GM23338 (cell line): ENCODE data around the gene DCP2. TPM values are rescaled to one million over a fixed set of nuclear protein-coding genes. Genes with fewer than 3 reads are reported as not detected.

Experiments
- ATAC-seq: fragments of 200-7000 bp; cut with Tn5 transposase; 3 replicates; pipeline ENCODE4 v1.9.1; 2020
- DNase-seq: peaks from one replicate; pipeline ENCODE4 v3.0.0-alpha.2; 2015; ENCODE audit warnings: low spot score
- H2AFZ ChIP-seq: fragments of 200-600 bp; sonication (generic); 2 replicates; pipeline ENCODE4 v1.8.0; 2016; ENCODE audit warnings: antibody characterized with exemption, mild to moderate bottlenecking, moderate library complexity
- H3F3A ChIP-seq: fragments of 200-600 bp; sonication (generic); replicated peaks from 2 replicates; pipeline ENCODE4 v1.8.0; 2017; ENCODE audit warnings: antibody characterized with exemption, mixed run types, low read depth
- H3K27ac ChIP-seq: fragments of 200-600 bp; sonication (generic); 2 replicates; pipeline ENCODE4 v1.6.1; 2016; ENCODE audit warnings: low read depth
- H3K27me3 ChIP-seq: fragments of 200-600 bp; sonication (generic); 2 replicates; pipeline ENCODE4 v1.8.0; 2016; ENCODE audit warnings: mild to moderate bottlenecking, mixed run types, moderate library complexity; ENCODE audit not compliant: insufficient read depth
- H3K36me3 ChIP-seq: fragments of 200-600 bp; sonication (generic); 2 replicates; pipeline ENCODE4 v1.8.0; 2016; ENCODE audit warnings: mild to moderate bottlenecking; ENCODE audit not compliant: insufficient read depth
- H3K4me1 ChIP-seq: fragments of 200-600 bp; sonication (generic); 2 replicates; pipeline ENCODE4 v1.8.0; 2016; ENCODE audit warnings: mild to moderate bottlenecking, moderate library complexity; ENCODE audit not compliant: insufficient read depth
- H3K4me2 ChIP-seq: fragments of 200-600 bp; sonication (generic); 2 replicates; pipeline ENCODE4 v1.7.1; 2017; ENCODE audit warnings: mixed run types
- H3K4me3 ChIP-seq: fragments of 200-600 bp; sonication (generic); 2 replicates; pipeline ENCODE4 v1.6.1; 2016; ENCODE audit warnings: mixed run types
- H3K79me2 ChIP-seq: fragments of 200-600 bp; sonication (generic); replicated peaks from 2 replicates; pipeline ENCODE4 v1.8.0; 2017; ENCODE audit warnings: mild to moderate bottlenecking; ENCODE audit not compliant: insufficient read depth
- H3K9me2 ChIP-seq: fragments of 200-600 bp; sonication (generic); 2 replicates; pipeline ENCODE4 v1.8.0; 2017; ENCODE audit not compliant: insufficient read depth
- H4K20me1 ChIP-seq: fragments of 200-600 bp; sonication (generic); replicated peaks from 2 replicates; pipeline ENCODE4 v1.8.0; 2017; ENCODE audit warnings: mild to moderate bottlenecking; ENCODE audit not compliant: insufficient read depth
- H3K27ac Mint-ChIP-seq: 2 replicates; pipeline ENCODE4 v1.8.0; 2020; ENCODE audit warnings: inconsistent platforms, mild to moderate bottlenecking, moderate library complexity, mixed read lengths
- H3K27me3 Mint-ChIP-seq: 3 replicates; pipeline ENCODE4 v1.8.0; 2022; ENCODE audit warnings: low read depth, mild to moderate bottlenecking, moderate library complexity, mixed read lengths, inconsistent platforms; ENCODE audit not compliant: insufficient read depth, poor library complexity
- H3K36me3 Mint-ChIP-seq: 3 replicates; pipeline ENCODE4 v1.8.0; 2021; ENCODE audit warnings: low read depth, mild to moderate bottlenecking, inconsistent platforms, moderate library complexity, mixed read lengths
- H3K4me1 Mint-ChIP-seq: 3 replicates; pipeline ENCODE4 v1.8.0; 2020; ENCODE audit warnings: mild to moderate bottlenecking, inconsistent platforms, mixed read lengths
- H3K4me3 Mint-ChIP-seq: 3 replicates; pipeline ENCODE4 v1.8.0; 2021; ENCODE audit warnings: moderate library complexity, mild to moderate bottlenecking, inconsistent platforms, mixed read lengths
- H3K9me3 Mint-ChIP-seq: 3 replicates; pipeline ENCODE4 v1.8.0; 2020; ENCODE audit warnings: moderate library complexity, mild to moderate bottlenecking, inconsistent platforms, mixed read lengths
- CREB1 ChIP-seq: fragments of 250-450 bp; sonication (Bioruptor Pico); IDR thresholded peaks from 2 replicates; pipeline ENCODE4 v1.5.0; 2020; ENCODE audit warnings: low read depth, mild to moderate bottlenecking, moderate library complexity
- CTCF ChIP-seq, 2 experiments: fragments of 200-600 bp in 1 of 2; sonication (generic) in 1 of 2; conservative IDR thresholded peaks; 2 replicates each; pipeline versions ENCODE4 v1.5.1 to v1.6.1; 2016 to 2017; ENCODE audit warnings: antibody characterized with exemption in 2 of 2, low read depth in 2 of 2, mild to moderate bottlenecking in 2 of 2, moderate library complexity in 1 of 2
- ETS1 ChIP-seq: IDR thresholded peaks from 2 replicates; pipeline ENCODE4 v1.6.1; 2016; ENCODE audit warnings: antibody characterized with exemption
- EZH2 ChIP-seq: fragments of 200-600 bp; sonication (generic); IDR thresholded peaks from one replicate; pipeline ENCODE4 v1.8.0; 2017; ENCODE audit warnings: antibody characterized with exemption, mild to moderate bottlenecking, low read depth; ENCODE audit not compliant: unreplicated experiment
- EZH2phosphoT487 ChIP-seq: fragments of 200-600 bp; sonication (generic); IDR thresholded peaks from one replicate; pipeline ENCODE4 v1.8.1; 2018; ENCODE audit warnings: antibody characterized with exemption; ENCODE audit not compliant: unreplicated experiment
- JUNB ChIP-seq: IDR thresholded peaks from one replicate; pipeline ENCODE4 v1.6.1; 2016; ENCODE audit warnings: antibody characterized with exemption; ENCODE audit not compliant: unreplicated experiment
- NANOG ChIP-seq: IDR thresholded peaks from 2 replicates; pipeline ENCODE4 v1.6.1; 2016; ENCODE audit warnings: antibody characterized with exemption, borderline replicate concordance
- POLR2AphosphoS5 ChIP-seq: IDR thresholded peaks from 2 replicates; pipeline ENCODE4 v1.6.1; 2016; ENCODE audit warnings: antibody characterized with exemption, low read depth
- REST ChIP-seq: IDR thresholded peaks from one replicate; pipeline ENCODE4 v1.6.1; 2018; ENCODE audit warnings: antibody characterized with exemption; ENCODE audit not compliant: unreplicated experiment
- STAT1 ChIP-seq: IDR thresholded peaks from one replicate; pipeline ENCODE4 v1.6.1; 2016; ENCODE audit warnings: antibody characterized with exemption; ENCODE audit not compliant: unreplicated experiment
- ZNF114 ChIP-seq: fragments of 250-450 bp; sonication (Bioruptor Pico); IDR thresholded peaks from 2 replicates; pipeline ENCODE4 v1.5.0; 2020; ENCODE audit warnings: mild to moderate bottlenecking, moderate library complexity
- ZNF331 ChIP-seq: fragments of 250-450 bp; sonication (Bioruptor Pico); IDR thresholded peaks from 2 replicates; pipeline ENCODE4 v1.5.0; 2020; ENCODE audit warnings: low read depth, mild to moderate bottlenecking, moderate library complexity
- ZNF462 ChIP-seq: fragments of 250-450 bp; sonication (Bioruptor Pico); IDR thresholded peaks from 2 replicates; pipeline ENCODE4 v1.5.0; 2020; ENCODE audit warnings: mild to moderate bottlenecking, moderate library complexity
- polyA plus RNA-seq: library from polyadenylated mRNA; unstranded; fragments of >200 nt; fragmentation: Nextera tagmentation; extraction: Ambion mirVana; gene quantifications from 2 replicates; pipeline ENCODE4 v1.2.1, GENCODE V29; 2016
- total RNA-seq: library from RNA; depleted of rRNA; stranded (reverse); fragments of >200 nt; shearing (Covaris generic); gene quantifications from 2 replicates; pipeline ENCODE4 v1.2.3, GENCODE V29; 2014

DCP2 gene
- total and polyA plus RNA-seq, 2 experiments from 2014 or later = 96.6 to 165 TPM

GRCh38 chr5:112960315-112960714 lies 16.3 kb upstream of the DCP2 start:
- Histone ChIP-seq H3K79me2 (no peaks in the 10 kb centered on the region), H3F3A (no peaks in the 10 kb centered on the region), H2AFZ (peak overlapping the region; percentile 90), H3K27ac (no peak overlapping the region), H3K9me2 (0 out of 2 replicates have a peak, but pooled peaks cover 4% of the 10 kb centered on the region), H3K4me3 (no peak overlapping the region), H3K4me1 (peaks cover 6% of the 10 kb centered on the region; the same call in 1 of the 2 replicates), H4K20me1 (no peaks in the 10 kb centered on the region), H3K4me2 (no peak overlapping the region), H3K36me3 (0 out of 2 replicates have a peak, but pooled peaks cover 3% of the 10 kb centered on the region), H3K27me3 (no peaks in the 10 kb centered on the region)
- peaks cover 24% of the 10 kb centered on the region for H3K4me1 Mint-ChIP-seq
- H3K9me3 Mint-ChIP-seq = no peaks in the 10 kb centered on the region; the same call in 2 of the 3 replicates
- DNase-seq (no peak), ATAC-seq (no peak)
- H3K27ac Mint-ChIP-seq = no peak overlapping the region
- no peaks in the 10 kb centered on the region for H3K36me3 Mint-ChIP-seq
- peaks cover 2% of the 10 kb centered on the region for H3K27me3 Mint-ChIP-seq
- TF ChIP-seq ETS1 = no peak
- no peak for TF ChIP-seq REST
- TF ChIP-seq EZH2phosphoT487 = no peak
- no peak for TF ChIP-seq POLR2AphosphoS5
- no peak for TF ChIP-seq ZNF114 (CRISPR knock-in tag)
- no peak for TF ChIP-seq CTCF (conservative IDR thresholded peaks at IDR 0.05; ENCODE audit: low read depth in 2 of 2)
- no peak for TF ChIP-seq ZNF462 (CRISPR knock-in tag)
- no peak for TF ChIP-seq JUNB
- TF ChIP-seq NANOG = no peak
- TF ChIP-seq ZNF331 (CRISPR knock-in tag) = no peak
- TF ChIP-seq EZH2 = no peak
- TF ChIP-seq CREB1 = no peak
- TF ChIP-seq STAT1 = no peak
- H3K4me3 Mint-ChIP-seq = no peak overlapping the region
